HepG2 (cell line): ENCODE data around the gene GRHL1. TPM values are rescaled to one million over a fixed set of nuclear protein-coding genes. Genes with fewer than 3 reads are reported as not detected.

Source experiments
- FOXA1 ChIP-seq, 2 experiments: fragments of 450-650 bp in 1 of 2; sonication (generic) in 1 of 2; formaldehyde crosslinking in 1 of 2; IDR thresholded peaks; 2 replicates each; pipeline versions ENCODE4 v1.4.0 to v1.6.1; 2016 to 2020; ENCODE audit warnings: missing genetic modification reagents in 1 of 2
- HNF4G ChIP-seq, 2 experiments: sonication (generic) in 1 of 2; formaldehyde crosslinking in 1 of 2; IDR thresholded peaks; 2 replicates each; pipeline versions ENCODE4 v1.4.0 to v1.6.1; 2011 to 2020; ENCODE audit warnings: borderline replicate concordance in 2 of 2, low read depth in 2 of 2, mild to moderate bottlenecking in 2 of 2, low read length in 1 of 2, missing genetic modification reagents in 1 of 2, moderate library complexity in 1 of 2
- HNRNPUL1 ChIP-seq: fragments of 200-400 bp; formaldehyde crosslinking; IDR thresholded peaks from 2 replicates; pipeline ENCODE4 v1.6.1; 2017; ENCODE audit warnings: low read depth, mild to moderate bottlenecking, low read length, moderate library complexity
- KDM1A ChIP-seq: IDR thresholded peaks from 2 replicates; pipeline ENCODE4 v1.6.1; 2016; ENCODE audit warnings: missing compliant biosample characterization
- MIER2 ChIP-seq: IDR thresholded peaks from 2 replicates; pipeline ENCODE4 v1.6.1; 2016; ENCODE audit warnings: missing biosample characterization, missing genetic modification reagents
- MXI1 ChIP-seq: IDR thresholded peaks from 3 replicates; pipeline ENCODE4 v1.6.1; 2012; ENCODE audit warnings: low read depth, low read length, inconsistent platforms, borderline replicate concordance
- PHF5A ChIP-seq: IDR thresholded peaks from one replicate; pipeline ENCODE4 v1.6.1; 2018; ENCODE audit warnings: low read depth, missing genetic modification reagents; ENCODE audit not compliant: unreplicated experiment
- POLR2AphosphoS5 ChIP-seq: IDR thresholded peaks from 2 replicates; pipeline ENCODE4 v1.6.1; 2012; ENCODE audit warnings: low read depth, low read length
- SRF ChIP-seq: IDR thresholded peaks from 2 replicates; pipeline ENCODE4 v1.6.1; 2011; ENCODE audit warnings: mild to moderate bottlenecking, low read depth, low read length, moderate library complexity
- TCF7L2 ChIP-seq: IDR thresholded peaks from 2 replicates; pipeline ENCODE4 v1.6.1; 2011; ENCODE audit warnings: mild to moderate bottlenecking, low read depth, low read length, moderate library complexity
- THAP11 ChIP-seq: IDR thresholded peaks from 2 replicates; pipeline ENCODE4 v1.6.1; 2016; ENCODE audit warnings: missing biosample characterization, missing genetic modification reagents
- TRIM24 ChIP-seq: sonication (generic); formaldehyde crosslinking; IDR thresholded peaks from 2 replicates; pipeline ENCODE4 v1.8.0; 2022; ENCODE audit warnings: mild to moderate bottlenecking, missing genetic modification reagents
- WIZ ChIP-seq: sonication (generic); formaldehyde crosslinking; IDR thresholded peaks from 2 replicates; pipeline ENCODE4 v1.5.1; 2020; ENCODE audit warnings: mild to moderate bottlenecking, missing genetic modification reagents
- ZBTB7A ChIP-seq: sonication (generic); formaldehyde crosslinking; IDR thresholded peaks from 2 replicates; pipeline ENCODE4 v1.8.0; 2022; ENCODE audit warnings: mild to moderate bottlenecking, missing genetic modification reagents
- ZIK1 ChIP-seq: sonication (generic); formaldehyde crosslinking; IDR thresholded peaks from 2 replicates; pipeline ENCODE4 v1.5.0; 2020; ENCODE audit warnings: mild to moderate bottlenecking, low read depth, missing genetic modification reagents, borderline replicate concordance
- ZNF17 ChIP-seq: sonication (generic); formaldehyde crosslinking; IDR thresholded peaks from 2 replicates; pipeline ENCODE4 v1.5.0; 2020; ENCODE audit warnings: mild to moderate bottlenecking, missing genetic modification reagents
- ZNF563 ChIP-seq: sonication (generic); formaldehyde crosslinking; IDR thresholded peaks from 2 replicates; pipeline ENCODE4 v1.8.0; 2022; ENCODE audit warnings: mild to moderate bottlenecking, moderate library complexity, missing genetic modification reagents
- ZNF615 ChIP-seq: sonication (generic); formaldehyde crosslinking; IDR thresholded peaks from 2 replicates; pipeline ENCODE4 v1.5.0; 2020; ENCODE audit warnings: mild to moderate bottlenecking, missing genetic modification reagents, borderline replicate concordance
- ZNF773 ChIP-seq: sonication (generic); formaldehyde crosslinking; IDR thresholded peaks from 2 replicates; pipeline ENCODE4 v1.4.0; 2020; ENCODE audit warnings: missing genetic modification reagents, borderline replicate concordance
- ZNF777 ChIP-seq: sonication (generic); formaldehyde crosslinking; IDR thresholded peaks from 2 replicates; pipeline ENCODE4 v1.4.0; 2020; ENCODE audit warnings: missing genetic modification reagents
- polyA plus RNA-seq, 8 experiments: library from polyadenylated mRNA; depleted of rRNA in 3 of 8; stranded (reverse) in 7 of 8; unstranded in 1 of 8; fragments of >200 nt; fragmentation: Illumina TruSeq in 4 of 8; extraction: Trizol in 4 of 8; gene quantifications; 2 replicates each; pipeline versions ENCODE4 v1.2.1 to v1.2.3, GENCODE V29; 2011 to 2016; ENCODE audit warnings: low read depth in 4 of 8, missing spikeins in 1 of 8, mixed read lengths in 1 of 8; ENCODE audit not compliant: insufficient read depth in 1 of 8
- total RNA-seq, 5 experiments: library from RNA; depleted of rRNA; stranded (reverse); fragments of >200 nt; fragmentation: Illumina TruSeq; extraction: Trizol; gene quantifications; 2 replicates each; pipeline ENCODE4 v1.2.3, GENCODE V29; 2016; ENCODE audit warnings: low read depth in 1 of 5
- TF ChIP-seq, protein P1 (sequence below): sonication (generic); formaldehyde crosslinking; IDR thresholded peaks from 2 replicates; pipeline ENCODE4 v1.4.0; 2020; ENCODE audit warnings: missing genetic modification reagents
- TF ChIP-seq, protein P2 (sequence below): sonication (generic); formaldehyde crosslinking; IDR thresholded peaks from 2 replicates; pipeline ENCODE4 v1.4.0; 2020; ENCODE audit warnings: mild to moderate bottlenecking, missing genetic modification reagents
- TF ChIP-seq, protein P3 (sequence below): IDR thresholded peaks from 2 replicates; pipeline ENCODE4 v1.6.1; 2016; ENCODE audit warnings: low read depth, missing genetic modification reagents, missing compliant biosample characterization

The GRHL1 gene
- total and polyA plus RNA-seq, 2 of the 13 experiments (the other 11 are each of a cell fraction or from before 2014, with no cell fraction given) = 9.3 to 12.0 TPM

DNA sequence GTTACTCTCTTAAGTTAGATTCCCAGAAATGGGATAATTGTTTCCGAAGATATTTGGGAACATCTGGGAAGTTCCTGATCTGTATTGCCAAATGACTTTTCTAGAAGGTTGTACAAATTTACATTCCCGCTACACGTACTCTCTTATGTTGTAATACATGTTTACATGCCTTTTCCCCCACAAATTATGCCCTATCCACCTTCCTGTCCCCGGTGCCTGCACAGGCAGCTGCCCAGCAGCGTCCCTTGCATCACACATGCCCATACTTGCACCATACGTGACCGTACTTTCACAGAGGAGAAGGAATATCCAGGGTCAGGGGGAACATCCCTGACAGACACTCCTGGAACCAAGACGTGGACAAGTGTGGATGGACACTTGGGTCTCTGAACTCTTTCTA is 67.7 kb downstream of the GRHL1 start (continued):
- TF ChIP-seq, protein P1, sequence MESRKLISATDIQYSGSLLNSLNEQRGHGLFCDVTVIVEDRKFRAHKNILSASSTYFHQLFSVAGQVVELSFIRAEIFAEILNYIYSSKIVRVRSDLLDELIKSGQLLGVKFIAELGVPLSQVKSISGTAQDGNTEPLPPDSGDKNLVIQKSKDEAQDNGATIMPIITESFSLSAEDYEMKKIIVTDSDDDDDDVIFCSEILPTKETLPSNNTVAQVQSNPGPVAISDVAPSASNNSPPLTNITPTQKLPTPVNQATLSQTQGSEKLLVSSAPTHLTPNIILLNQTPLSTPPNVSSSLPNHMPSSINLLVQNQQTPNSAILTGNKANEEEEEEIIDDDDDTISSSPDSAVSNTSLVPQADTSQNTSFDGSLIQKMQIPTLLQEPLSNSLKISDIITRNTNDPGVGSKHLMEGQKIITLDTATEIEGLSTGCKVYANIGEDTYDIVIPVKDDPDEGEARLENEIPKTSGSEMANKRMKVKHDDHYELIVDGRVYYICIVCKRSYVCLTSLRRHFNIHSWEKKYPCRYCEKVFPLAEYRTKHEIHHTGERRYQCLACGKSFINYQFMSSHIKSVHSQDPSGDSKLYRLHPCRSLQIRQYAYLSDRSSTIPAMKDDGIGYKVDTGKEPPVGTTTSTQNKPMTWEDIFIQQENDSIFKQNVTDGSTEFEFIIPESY (CRISPR knock-in tag) = peak; percentile 95; the same call in 1 of the 2 replicates
- TF ChIP-seq, protein P2, sequence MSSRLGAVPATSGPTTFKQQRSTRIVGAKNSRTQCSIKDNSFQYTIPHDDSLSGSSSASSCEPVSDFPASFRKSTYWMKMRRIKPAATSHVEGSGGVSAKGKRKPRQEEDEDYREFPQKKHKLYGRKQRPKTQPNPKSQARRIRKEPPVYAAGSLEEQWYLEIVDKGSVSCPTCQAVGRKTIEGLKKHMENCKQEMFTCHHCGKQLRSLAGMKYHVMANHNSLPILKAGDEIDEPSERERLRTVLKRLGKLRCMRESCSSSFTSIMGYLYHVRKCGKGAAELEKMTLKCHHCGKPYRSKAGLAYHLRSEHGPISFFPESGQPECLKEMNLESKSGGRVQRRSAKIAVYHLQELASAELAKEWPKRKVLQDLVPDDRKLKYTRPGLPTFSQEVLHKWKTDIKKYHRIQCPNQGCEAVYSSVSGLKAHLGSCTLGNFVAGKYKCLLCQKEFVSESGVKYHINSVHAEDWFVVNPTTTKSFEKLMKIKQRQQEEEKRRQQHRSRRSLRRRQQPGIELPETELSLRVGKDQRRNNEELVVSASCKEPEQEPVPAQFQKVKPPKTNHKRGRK (CRISPR knock-in tag) = no peak
- TF ChIP-seq ZNF777 (CRISPR knock-in tag) (no peak), ZBTB7A (CRISPR knock-in tag) (no peak), THAP11 (CRISPR knock-in tag) (peak; percentile 68), PHF5A (no peak), ZNF773 (CRISPR knock-in tag) (no peak), HNF4G (IDR thresholded peaks at IDR 0.05; ENCODE audit: borderline replicate concordance, low read depth, low read length) (no peak), HNF4G (CRISPR knock-in tag; IDR thresholded peaks at IDR 0.05; ENCODE audit: borderline replicate concordance, low read depth) (no peak), ZNF17 (CRISPR knock-in tag) (no peak), ZNF563 (CRISPR knock-in tag) (no peak), TRIM24 (CRISPR knock-in tag) (peak; percentile 93), ZNF615 (CRISPR knock-in tag) (no peak), WIZ (no peak), KDM1A (CRISPR knock-in tag) (0 out of 2 replicates have a peak, but pooled peaks have one; percentile 59), HNRNPUL1 (no peak), SRF (no peak), ZIK1 (CRISPR knock-in tag) (no peak), MXI1 (peak; percentile 19; the same call in 1 of the 3 replicates), MIER2 (CRISPR knock-in tag) (no peak), POLR2AphosphoS5 (no peak), TCF7L2 (no peak), FOXA1 (IDR thresholded peaks at IDR 0.05) (0 out of 2 replicates have a peak, but pooled peaks have one; percentile 20), FOXA1 (CRISPR knock-in tag; IDR thresholded peaks at IDR 0.05) (peak; percentile 65; the same call in 1 of the 2 replicates)
- TF ChIP-seq, protein P3, sequence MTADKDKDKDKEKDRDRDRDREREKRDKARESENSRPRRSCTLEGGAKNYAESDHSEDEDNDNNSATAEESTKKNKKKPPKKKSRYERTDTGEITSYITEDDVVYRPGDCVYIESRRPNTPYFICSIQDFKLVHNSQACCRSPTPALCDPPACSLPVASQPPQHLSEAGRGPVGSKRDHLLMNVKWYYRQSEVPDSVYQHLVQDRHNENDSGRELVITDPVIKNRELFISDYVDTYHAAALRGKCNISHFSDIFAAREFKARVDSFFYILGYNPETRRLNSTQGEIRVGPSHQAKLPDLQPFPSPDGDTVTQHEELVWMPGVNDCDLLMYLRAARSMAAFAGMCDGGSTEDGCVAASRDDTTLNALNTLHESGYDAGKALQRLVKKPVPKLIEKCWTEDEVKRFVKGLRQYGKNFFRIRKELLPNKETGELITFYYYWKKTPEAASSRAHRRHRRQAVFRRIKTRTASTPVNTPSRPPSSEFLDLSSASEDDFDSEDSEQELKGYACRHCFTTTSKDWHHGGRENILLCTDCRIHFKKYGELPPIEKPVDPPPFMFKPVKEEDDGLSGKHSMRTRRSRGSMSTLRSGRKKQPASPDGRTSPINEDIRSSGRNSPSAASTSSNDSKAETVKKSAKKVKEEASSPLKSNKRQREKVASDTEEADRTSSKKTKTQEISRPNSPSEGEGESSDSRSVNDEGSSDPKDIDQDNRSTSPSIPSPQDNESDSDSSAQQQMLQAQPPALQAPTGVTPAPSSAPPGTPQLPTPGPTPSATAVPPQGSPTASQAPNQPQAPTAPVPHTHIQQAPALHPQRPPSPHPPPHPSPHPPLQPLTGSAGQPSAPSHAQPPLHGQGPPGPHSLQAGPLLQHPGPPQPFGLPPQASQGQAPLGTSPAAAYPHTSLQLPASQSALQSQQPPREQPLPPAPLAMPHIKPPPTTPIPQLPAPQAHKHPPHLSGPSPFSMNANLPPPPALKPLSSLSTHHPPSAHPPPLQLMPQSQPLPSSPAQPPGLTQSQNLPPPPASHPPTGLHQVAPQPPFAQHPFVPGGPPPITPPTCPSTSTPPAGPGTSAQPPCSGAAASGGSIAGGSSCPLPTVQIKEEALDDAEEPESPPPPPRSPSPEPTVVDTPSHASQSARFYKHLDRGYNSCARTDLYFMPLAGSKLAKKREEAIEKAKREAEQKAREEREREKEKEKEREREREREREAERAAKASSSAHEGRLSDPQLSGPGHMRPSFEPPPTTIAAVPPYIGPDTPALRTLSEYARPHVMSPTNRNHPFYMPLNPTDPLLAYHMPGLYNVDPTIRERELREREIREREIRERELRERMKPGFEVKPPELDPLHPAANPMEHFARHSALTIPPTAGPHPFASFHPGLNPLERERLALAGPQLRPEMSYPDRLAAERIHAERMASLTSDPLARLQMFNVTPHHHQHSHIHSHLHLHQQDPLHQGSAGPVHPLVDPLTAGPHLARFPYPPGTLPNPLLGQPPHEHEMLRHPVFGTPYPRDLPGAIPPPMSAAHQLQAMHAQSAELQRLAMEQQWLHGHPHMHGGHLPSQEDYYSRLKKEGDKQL (CRISPR knock-in tag) = no peak
